ENCODE measurements around the gene TSHZ2.

Gene TSHZ2

DNA sequence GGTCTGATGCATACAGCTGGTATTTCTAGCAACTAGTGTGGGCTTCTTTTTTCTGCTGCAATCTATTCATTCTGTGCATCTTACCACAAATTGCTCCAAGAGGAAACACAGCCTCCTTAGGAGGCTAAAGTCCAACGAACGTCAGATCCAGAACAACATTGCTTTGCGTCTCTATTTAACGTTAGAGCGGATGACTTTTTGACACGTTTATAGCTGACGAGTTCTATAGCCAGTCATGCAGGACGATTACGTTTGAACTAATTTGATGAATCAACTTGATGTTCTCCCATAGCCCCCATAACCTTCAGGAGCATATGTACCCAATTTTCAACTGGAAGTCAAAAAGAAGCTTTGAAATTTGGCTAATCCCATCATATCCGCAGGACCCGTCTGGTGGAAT, 59.9 kb downstream of the TSHZ2 start:
- no peak for DNase-seq

DNA sequence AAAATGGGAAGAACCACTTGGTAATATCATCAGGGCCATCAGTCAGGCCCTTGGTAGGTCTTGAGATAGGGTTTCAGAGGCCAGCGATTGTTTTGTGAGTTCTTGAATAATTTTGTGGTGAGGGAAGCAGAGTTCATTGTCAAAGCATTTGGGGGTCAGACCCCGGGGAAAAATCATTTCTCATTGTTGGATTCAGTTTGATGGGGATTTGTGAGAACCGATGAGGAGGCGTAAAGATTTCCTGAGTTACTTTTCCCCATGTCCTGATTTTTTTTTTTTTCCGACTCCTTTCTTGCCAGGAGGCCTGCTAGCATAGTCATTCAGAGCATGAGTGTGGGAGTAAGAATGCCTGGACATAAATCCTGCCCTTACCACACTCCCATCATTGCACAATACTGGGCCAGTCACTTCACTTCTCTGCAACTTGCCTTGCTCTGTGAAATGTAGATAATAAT, 60.3 kb downstream of the TSHZ2 start:
- DNase-seq, result no peak

DNA sequence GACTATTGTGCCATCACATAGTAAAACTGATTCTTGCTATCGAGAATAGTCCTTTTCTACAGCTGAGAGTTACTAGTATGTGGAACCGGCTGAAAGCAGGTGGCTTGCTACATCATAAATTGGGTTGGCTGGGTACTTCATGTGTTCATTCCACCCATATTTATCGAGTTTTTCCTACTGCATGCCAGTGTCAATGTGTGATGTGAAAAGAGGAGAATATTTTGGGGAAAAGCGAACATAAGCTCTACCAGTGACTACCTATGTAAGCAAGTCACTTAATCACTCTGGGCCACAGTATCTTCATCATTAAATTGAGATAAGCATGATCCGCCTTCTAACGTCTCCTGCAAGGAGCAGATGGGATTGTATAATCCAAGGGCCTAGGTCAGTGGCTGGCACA, 61.0 kb downstream of the TSHZ2 start:
- no peak for DNase-seq

DNA sequence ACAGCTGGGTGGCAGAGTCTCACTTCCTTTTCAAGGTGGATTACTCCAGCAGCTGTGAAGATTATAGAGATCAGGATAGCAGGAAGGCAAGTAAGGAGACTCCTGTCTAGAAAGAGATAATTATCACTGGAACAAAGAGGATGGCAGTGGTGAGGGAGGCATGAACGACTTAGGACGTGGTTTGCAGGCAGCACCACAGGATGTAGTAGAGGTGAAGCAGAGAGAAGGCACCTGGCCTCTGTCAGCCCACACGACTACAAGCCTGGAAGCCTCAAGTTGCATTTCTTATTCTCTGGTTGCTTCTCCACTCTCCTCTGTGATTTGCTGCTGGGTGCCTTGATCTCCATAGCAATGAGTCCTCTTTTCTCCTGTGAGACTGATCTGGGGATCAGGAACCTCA, 62.7 kb downstream of the TSHZ2 start:
- DNase-seq, result no peak

DNA sequence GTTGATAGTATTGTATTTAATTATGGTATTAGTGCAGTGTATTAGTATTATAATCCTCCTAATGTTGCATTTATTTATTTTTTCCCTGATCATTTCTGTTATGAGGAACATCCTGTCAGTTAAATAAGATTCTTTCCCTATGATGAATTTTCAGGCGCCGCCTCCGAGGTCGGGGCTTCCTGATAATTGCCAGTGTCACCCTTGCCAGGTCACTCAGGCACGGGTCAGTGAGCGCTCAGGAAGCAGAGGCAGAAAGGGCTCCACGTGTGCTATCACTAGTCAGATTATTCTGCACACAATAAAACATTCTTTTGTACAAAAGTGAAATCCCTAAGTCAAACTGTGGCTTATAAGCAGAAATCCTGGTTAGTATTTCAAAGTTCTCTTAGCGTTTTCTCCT, 64.8 kb downstream of the TSHZ2 start:
- DNase-seq, result no peak

DNA sequence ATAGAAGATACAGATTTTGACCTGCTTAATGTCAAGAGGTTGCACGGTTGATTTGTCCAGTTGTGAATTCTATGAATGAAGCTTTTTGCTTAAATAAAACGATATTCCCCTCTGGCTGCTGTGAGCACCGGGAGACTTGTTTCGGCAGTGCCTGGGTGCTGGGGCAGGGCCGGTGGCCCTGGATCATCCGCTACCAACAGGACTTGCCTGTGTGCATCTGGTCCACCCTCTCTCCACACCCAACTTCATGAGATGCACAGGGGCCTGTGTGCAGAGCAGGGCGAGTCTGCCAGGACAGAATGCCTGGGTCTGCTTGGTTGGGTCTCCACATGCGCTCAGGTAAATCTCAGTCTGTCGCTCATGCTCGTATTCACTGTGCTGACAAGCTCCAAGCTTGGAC, 65.5 kb downstream of the TSHZ2 start:
- DNase-seq, result no peak

DNA sequence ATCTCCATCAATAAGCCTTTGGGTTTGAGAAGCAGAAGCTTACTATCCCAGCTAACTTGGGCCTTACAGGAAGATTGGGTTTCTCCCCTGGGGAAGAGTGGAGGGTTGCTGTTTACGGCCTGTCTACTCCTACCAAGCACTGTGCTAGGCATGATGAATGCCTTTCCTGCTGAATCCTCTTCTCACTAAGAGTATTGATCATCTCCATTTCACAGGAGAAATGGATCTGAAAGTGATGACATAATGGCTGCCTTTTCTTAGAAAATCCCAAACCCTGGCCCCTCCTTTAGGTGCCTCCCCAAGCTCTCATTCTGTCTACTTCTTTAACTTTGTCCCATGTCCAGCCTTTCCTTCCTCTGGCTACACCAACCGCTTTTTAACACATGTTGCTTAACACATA, 66.1 kb downstream of the TSHZ2 start:
- DNase-seq, result no peak

DNA sequence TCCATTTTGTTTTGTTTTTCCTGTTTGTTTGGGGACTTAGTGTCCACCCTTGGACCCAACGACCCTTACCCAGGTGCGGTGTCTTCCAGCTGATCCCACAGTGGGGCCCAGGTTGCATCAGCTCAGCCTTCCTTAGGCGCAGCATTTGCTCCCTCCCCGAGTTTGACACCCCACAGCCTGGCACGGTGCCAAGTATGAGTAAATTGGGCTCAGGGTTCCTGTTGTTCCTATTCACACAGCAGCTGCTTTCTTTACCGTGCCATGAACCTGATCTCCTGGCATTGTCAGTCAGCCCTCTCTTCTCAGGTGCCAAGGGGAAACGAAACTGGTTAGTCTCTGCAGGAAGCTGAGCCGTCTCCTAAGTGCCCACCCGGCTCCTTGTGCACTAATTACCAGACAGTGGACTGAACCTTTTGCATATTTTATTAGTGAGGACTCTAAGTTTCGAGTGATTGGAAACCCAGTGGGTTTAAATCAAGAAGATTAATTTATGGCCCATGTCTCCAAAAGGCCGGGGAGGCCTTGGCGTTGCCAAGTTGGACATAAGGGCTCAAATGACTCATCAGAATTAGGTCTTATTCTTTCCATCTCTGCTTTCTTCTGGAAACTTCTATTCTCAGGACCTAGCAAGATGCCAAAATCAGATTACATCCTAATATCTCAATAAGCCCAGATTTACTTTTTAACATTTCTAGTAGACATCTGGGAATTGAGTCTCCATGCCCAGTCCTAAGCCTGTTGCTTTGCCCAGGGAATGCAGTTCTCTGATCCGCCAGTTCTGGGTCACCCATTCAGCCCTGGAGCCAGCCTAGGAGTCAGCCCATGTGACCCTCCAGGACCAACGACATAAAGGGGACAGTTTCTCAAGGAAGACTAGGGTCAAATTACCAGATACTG, 68.8 kb downstream of the TSHZ2 start:
- no peak for DNase-seq

DNA sequence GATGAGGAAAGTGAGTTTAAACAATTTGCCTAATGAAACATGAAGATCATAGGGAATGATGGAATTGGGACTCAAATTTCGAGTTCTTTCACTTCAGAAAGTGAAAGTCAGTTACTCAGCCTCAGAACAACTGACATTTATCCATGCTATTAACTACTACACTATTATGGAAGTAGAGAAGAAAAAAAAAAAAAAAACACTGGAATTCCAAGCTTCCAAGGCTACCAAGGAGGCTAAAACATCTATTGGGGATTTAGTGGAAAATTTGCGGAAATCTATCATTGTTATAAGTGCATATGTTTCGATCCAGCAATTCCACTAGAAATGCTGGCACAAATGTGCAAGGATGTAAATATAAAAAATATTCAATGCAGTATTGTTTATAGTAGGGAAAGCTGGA, 70.4 kb downstream of the TSHZ2 start:
- DNase-seq, result no peak

DNA sequence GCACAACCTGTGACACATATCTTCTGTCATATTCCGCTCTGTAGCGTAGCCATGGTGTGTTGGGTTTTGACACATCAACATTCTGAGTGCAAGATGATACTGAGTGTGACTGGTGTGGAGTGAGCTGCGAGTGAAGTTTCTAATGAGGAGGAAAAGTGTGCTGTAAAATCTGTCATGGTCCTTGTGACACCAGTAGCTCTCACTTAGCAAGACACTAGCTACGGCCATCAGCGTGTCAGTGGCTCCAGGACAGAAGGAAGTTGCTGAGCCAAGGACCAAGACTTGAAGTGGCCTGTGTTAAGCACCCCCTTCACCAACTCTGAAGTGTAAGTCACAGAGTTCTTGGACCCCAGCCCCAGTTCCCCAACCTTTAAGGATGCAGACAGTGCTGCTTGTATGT, 72.1 kb downstream of the TSHZ2 start:
- no peak for DNase-seq

DNA sequence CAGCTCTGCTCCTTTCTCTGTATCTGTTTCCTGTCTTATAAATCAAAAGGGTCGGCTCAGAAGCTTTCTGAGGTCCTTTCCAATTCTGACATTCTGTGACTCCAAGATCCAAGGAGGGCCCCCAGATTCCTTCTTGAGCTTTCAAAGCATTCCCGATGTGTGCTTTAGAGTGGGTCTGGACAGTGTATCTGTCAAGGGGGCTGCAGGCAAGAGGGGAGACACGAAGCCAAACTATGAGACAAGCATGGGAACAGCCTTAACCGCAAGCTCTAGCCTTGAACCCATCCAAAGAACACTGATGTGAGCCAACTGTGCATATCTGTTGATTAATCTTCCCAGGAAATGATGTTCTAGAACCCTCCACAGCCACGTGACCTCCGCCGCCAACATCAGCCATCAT, 73.8 kb downstream of the TSHZ2 start:
- no peak for DNase-seq

DNA sequence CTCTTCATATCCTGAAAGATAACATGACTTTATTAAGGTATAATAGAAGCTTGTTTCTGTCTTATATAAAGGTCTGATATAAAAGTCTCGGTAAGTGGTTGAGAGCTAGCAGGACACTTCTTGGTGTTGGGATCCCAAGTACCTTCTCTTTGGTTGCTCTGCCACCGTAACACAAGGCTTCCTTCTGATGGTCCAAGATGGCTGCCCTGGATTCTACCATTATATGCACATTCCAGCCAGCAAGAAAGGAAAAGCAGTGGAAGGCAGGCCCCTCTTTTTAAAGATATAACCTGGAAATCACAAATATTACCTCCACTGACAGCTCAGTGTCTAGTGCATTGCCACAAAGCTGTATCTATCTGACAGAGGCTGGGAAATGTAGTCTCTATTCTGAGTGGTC, 75.0 kb downstream of the TSHZ2 start:
- DNase-seq, result no peak

DNA sequence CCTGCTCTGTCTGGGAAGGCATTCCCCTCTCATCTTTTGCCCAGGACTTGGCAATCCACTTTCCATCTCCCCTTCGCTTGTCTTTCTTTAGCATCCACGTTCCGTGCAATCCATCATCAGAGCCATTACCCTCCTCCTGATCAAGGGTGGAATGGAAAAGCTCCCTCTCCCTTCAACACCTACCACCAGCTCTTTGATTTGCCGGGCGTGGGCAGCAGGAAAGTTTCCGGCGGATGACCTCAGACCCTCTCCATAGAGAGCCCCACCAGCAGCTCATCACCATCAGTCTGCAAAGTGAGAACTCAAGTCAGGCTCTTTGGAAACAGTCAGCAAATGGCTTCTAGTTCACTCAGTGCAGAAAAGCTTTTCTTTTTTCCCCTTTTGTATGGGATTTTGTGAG, 76.2 kb downstream of the TSHZ2 start:
- DNase-seq, result no peak

DNA sequence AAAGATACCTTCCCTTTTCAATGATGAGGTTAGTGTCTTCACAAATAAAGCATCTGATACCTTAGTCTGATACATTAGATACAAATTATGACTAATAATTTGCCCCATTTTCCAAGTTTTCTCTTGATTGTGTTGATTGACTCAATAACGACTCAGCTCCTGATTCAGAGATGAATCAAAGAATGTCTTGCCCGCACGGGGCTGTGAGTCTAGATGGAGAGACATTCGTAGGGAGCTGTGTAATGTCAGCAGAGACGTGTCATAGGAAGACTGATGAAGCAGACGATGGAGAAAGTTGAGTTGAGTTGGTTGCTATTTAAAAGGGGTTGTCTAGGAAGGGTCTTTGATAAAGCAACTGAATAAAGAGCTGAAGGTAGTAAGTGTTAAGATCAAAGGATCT, 78.2 kb downstream of the TSHZ2 start:
- DNase-seq, result no peak

DNA sequence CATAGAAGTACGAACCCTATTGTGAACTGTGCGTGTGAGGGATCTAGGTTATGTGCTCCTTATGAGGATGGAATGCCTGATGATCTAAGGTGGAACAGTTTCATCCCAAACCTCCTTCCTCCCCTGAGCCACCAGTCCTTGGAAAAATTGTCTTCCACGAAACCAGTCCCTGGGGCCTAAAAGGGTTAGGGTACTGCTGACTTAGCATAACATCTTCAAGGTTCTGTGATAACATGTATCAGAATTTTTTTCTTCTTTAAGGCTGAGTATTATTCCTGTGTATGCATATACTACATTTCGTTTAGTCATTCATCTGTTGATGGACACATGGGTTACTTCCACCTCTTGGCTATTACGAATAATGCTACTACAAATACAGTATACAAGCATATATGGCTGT, 80.2 kb downstream of the TSHZ2 start:
- no peak for DNase-seq

DNA sequence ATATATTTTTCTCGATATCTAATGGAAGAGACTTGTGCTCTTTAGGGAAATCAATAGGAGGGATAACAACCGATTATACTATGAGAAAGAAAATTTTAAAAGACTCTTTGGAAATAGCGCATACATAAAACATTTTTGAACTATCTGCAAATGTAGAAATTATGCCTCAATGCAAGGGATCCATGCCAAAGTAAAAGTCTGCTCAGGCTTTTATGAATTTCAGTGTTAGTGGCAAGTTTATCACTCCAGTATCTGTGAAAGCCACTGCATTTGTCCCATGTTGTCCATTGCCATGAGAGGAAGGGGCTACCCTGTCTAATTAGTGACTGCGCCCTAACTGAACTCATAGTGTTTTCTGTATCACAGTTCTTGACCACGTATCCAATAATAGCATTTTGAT, 81.4 kb downstream of the TSHZ2 start:
- DNase-seq, result no peak

DNA sequence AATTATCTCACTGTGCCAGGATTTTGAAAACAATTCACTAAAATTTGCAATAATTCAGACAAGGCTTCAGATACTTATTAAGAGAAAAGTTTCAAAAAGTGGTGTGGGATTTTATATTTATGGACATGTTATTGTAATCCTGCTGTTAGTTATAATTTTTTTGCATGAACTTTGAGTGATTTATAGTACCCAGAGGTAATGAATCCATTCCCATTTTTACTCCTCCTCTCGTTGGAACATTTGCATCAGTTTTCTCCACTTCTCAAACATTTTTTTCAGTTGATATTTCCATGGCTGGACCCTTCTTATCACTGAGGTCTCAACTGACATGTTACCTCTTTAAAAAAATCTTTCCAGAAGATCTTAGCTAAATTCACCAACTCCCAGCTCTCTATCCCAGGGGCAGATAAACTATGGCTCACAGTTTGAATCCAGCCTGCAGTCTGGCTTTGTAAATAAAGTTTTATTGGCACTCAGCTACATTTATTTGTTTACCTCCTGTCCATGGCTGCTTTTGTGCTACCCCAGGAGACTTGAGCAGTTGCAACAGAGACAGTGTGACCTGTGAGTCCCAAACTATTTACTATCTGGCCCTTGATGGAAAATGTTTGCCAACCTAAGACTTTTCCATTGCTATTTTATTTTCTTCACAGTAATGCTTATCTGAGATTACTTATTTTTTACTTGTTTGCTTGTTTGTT, 83.4 kb downstream of the TSHZ2 start:
- DNase-seq, result no peak

DNA sequence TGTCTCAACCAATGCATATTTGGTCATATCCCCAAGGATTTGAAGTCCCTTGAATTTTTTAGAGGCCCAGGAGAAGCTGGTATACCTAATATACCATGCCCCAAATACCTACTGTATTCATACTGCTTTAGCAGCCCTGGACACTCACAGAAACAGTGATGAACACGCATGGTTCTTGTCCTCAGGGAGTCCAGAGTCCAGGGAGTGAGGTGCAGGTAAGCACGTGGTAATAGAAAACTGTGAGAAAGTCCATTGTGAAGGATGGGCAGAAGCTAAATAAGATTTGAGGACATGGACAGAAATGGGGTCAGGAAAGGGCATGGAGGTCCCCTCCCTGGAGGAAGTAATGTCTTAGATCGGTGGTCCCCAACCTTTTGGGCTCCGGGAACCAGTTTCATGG, 85.4 kb downstream of the TSHZ2 start:
- DNase-seq, result no peak

DNA sequence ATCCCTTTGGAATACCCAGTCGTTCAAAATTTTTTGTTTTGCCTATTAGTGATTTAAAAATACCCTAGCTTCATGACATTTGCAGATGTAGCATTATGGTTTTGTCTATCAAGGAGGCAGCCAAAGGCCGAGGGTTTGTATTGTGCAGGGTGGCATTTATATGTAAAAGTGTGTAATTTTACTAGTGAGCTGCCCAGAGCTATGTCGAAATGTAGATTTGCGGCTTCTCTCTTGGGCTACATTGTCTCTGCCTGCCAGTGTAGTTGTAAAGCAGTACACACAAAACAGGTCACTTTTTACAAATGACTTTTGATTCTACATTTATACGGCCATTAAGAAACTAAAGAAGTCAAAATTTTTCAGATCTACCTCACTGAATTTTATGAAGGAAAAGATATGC, 87.7 kb downstream of the TSHZ2 start:
- no peak for DNase-seq

DNA sequence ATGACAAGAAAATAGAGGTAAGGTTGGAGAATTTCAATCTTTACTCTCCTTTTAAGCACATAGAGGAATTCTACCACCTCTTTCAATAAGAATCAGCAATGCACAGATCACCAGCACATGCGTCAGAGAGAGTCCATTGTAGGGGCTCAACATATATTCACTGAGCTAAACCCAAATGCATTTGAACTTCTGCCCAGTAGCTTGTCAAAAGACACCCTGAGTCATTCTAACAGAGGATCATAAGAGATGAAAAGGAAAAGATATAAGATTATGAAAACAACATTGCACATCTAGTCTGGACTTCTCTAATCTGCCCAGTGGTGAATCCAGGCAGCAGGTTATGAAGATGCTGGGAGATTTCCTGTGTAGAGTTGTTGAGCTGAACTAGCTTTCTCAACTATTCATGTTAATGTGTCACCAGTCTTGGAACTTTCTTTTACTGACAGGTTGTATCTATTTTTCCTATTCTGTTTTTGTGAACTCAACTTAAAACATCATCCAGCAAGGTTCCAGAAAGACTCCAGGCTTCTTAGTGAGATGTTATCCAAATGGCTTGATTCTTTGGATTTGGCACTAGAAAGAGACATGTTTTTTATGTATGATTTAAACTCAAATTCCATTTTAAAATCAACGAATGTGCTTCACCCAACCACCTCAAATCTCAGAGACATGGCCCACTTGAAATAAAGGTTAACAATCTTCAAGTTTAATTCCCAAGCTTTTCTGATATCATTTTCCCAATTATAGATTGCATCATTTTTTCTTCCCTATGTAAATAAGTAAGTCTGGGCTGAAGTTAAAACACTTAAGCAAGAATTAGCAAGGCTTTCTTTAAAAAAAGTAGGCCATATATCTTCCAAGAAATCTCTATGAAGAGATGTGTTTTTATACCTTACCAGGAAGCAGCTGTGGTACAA, 89.3 kb downstream of the TSHZ2 start:
- no peak for DNase-seq

DNA sequence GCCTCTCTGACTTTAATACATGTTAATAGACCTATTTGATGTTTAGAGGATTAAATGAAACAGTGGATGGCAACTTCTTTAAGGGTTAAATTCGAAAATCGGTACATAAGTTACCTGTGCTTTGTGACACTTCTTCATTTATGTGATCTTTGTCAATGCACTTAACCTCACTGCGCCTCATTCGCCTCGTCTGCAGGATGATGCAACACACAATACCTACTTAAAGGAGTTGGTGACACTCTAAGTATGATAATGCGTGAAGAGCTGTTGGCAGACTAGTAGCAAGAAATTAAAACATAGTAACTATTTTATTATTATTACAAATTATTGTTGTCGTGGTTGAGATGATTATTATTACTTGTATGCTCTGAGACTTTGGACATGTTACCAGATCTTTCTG, 92.8 kb downstream of the TSHZ2 start:
- no peak for DNase-seq

DNA sequence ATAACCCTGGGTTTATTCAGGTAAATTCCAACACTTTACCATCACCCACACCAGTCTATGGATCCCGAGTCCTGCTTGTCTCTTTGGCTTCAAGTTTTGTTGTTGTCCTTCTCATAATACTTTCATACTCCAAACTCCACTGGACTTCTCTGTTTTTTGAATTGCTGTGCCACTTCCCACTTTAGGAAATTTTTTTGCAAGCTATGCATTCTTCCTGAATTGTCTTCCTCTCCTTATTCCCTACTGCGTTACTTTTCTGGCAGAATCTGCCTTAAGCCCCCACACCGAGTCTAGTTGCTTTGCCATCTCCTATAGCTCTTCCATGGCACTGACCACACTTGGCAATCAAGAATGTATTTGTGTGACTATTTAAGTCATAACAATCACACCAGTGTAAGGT, 96.1 kb downstream of the TSHZ2 start:
- DNase-seq, result no peak

DNA sequence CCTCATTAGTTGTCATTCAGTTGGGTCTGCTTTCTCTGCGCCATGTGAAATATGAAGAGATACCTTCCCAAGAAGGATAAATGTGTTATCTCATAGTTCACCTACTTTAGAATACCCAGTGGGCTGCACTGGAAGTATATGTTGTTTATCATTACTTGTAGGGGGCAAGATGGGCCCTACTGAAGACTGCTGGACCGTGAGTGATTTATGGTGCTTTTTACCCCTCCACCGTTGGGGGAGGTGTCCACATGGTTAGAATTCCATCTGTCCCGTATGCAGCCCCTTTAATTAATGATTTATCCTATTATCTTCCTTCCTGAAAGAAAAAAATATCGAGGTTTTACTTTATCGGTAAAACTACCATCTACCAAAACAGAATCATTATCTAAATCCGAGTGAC, 97.0 kb downstream of the TSHZ2 start:
- DNase-seq, result no peak
